Stimulated activated CD8-positive, alpha-beta memory T cell treated with anti-CD3 and anti-CD28 coated beads, Interleukin-15, amount 100 ng/mL, for 48 hours (primary cell): ENCODE data around the gene SDK2.
"Not testable (repeated sequence)": the region's sequence is repeated elsewhere in the genome, so short reads cannot be mapped to it uniquely, and the experiment has no call there.

Experiments
- DNase-seq, 2 donors: peaks; one replicate each; pipeline ENCODE4 v3.0.0-alpha.2; 2020; ENCODE audit warnings: low read depth in 2 of 2

SDK2 gene

DNA sequence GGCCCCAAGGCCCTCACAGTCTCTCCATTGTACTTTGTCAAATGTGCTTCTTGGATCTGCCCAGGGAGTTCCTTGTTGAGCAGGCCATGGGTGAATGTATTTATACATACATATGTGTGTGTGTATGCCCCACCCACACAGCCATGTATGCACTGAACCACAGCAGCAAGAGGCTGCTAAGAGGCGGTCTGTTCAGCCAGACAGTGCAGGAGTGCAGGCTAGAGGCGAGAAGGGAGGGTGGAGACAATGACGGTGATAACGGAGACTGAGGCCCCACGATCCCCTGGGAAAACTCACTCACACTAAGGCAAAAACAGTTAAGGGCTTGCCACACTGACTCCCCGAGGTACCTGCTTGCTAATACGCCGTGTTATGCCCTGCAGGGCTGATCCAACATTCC is 181.4 kb downstream of the SDK2 start:
- no peak for DNase-seq

- no peak for DNase-seq
These were observed 184.3 kb downstream of the SDK2 start for GRCh38 chr17:73459980-73460379.

DNA sequence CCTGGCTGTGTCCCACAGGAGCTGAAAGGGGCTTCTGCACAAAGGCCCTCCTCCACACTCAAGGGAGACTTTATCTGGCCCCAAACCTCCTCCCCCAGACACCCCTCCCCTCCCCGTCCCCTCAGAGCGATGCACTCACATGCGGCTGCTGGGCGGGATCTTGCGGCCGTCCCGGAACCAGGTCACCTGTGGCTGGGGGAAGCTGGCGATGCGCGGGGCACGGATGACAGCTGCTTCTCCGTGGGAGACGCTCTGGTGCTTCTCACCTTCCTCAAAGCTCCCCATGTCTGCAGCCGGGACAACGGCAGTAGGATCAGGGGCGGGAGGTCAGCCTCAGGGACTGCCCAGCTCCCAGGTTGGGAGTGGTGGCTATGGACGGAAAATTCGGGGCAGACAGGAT is 188.5 kb downstream of the SDK2 start:
- no peak for DNase-seq

DNA sequence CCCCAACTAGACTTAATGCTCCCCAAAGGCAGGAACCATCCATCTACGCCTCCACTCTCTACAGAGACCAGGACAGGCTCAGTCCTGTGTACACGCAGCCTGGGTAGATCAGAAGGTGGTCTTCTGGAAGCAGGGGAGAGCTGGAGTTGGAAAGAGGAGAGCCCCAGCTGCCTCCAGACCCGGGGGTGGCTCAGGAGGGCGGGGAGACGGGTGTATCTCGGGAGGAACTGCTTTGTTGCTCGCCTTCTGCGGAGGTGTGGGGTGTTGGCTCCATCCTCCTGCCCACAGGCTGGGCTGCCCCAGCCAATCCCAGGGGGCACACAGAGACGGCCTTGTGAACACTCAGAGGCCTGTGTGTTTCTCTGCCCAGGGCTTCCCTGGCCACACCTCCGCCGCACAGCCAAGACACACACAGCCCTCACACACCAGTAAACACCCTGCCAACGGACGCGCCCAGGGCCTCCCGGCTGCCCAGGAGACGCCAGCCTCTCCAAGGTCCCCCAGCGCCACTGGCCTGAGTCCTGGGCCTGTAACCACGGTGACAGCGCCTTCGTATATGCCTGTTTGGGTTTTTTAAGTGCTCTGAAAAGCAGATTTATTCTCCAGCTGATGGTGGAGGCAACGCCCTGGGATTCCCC is 189.1 kb downstream of the SDK2 start:
- no peak for DNase-seq

DNA sequence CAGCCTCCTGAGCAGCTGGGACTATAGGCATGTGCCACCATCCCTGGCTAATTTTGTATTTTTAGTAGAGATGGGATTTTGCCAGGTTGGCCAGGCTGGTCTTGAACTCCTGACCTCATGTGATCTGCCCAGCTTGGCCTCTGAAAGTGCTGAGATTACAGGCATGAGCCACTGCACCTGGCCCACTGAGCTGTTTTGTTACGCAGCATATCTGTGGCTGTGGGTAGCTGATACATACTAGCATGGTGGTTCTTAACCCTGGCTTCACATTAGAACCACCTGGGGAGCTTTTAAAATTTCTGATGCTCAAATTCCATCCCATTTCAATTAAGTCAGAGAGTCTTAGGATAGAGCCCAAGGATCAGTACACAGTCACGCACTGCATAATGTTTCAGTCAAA is 190.8 kb downstream of the SDK2 start:
- DNase-seq, result not testable (repeated sequence)

DNA sequence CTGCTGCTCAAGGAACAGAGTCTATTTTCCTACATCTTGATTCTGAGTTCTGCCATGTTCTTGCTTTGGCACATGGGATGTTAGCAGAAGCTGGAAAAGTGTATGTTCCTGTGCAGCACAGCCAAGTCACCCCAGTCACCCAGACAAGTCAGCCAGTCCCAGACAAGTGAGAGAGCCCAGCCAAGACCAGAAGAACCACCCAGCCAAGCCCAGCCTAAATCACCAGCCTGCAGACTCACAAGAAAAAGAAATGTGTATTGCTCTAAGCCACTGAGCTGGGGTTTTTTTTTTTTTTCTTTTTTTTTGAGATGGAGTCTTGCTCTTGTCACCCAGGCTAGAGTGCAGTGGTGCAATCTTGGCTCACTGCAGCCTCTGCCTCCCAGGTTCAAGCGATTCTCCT is 191.2 kb downstream of the SDK2 start:
- DNase-seq, result no peak

GRCh38 chr17:73452009-73452408 is 192.2 kb downstream of the SDK2 start:
- DNase-seq, result no peak

- no peak for DNase-seq
These were observed 196.9 kb downstream of the SDK2 start for GRCh38 chr17:73447319-73447718.

DNA sequence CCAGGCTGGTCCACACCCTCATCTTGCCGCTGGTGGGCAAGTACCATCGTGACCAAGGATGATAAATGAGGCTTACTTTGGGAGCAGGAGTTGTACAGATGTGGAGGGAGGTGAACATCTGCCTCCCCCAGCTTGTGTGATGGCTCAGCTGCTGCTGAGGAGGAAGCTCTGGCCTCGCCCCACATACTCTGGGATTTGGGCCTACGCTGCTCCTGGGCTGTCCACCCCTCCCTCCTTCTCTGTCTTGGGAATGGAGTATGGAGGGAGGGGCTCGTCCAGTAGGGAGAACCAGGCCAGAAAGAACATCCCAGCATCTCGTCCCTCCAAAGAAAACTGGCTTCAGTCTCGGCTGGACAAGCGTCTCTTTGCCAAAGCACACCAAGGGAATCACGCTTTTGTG is 197.6 kb downstream of the SDK2 start:
- DNase-seq, result no peak

DNA sequence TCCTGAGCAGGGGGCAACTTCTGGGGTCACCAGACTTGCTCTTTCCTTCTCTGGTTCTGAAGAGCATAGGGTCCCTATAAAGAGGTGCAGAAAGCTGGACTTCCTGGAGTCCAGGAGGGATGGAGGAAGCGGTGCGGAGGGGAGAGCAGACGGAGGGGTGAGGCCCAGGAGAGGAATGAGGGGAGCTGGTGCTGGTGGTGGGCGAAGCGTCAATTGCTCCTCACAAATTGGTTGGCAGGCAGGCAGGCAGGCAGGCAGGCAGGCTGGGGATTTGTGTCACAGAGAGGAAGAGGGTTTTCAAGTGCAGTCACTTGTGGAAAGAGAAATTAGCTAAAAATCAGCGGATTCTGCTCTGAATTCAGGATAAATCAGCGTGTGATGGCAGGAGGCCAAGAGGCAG is 198.8 kb downstream of the SDK2 start:
- DNase-seq, result no peak

DNA sequence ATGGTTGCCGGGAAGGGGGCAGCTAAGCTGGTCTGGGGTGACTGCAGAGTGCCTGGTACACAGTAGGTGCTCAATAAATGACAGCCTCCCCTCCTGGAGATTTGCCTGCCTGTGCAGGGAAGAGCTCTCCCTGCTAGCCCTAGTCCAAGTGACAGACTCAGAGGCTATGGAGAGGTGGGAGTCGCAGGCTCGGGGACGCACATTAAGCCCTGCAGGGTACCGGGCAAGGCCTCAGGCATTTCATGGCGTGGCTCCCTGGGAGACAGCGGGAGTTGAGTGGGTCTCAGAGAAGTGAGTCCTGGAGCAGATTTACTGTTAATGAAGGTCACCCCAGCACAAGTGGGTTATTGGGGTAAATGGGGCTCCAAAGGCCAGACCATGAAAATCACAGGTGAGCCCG is 200.2 kb downstream of the SDK2 start:
- DNase-seq, result no peak

- DNase-seq, result no peak
These were observed 204.6 kb downstream of the SDK2 start for GRCh38 chr17:73439597-73439996.

DNA sequence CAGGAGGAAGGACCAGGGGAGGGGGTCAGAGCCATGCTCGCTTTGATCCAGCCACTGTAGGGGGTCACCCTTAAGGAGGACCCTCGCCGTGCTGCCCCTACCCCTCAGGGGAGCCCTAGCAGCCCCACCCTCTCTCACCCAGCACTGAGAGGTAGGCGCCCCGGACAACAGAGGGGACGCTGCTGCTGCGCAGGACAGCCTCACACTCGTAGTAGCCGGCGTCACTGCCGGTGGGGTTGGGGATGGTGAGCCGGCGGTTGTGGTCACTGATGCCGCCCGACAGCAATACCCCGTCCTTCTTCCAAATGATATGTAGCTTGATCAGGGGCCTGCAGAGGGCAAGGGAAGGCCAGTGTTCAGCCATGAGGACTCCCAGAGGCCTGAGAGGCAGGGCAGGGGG is 206.4 kb downstream of the SDK2 start:
- no peak for DNase-seq

- no peak for DNase-seq
These were observed 207.3 kb downstream of the SDK2 start for GRCh38 chr17:73436954-73437353.

- no peak for DNase-seq
These were observed 208.8 kb downstream of the SDK2 start for GRCh38 chr17:73435412-73435811.

DNA sequence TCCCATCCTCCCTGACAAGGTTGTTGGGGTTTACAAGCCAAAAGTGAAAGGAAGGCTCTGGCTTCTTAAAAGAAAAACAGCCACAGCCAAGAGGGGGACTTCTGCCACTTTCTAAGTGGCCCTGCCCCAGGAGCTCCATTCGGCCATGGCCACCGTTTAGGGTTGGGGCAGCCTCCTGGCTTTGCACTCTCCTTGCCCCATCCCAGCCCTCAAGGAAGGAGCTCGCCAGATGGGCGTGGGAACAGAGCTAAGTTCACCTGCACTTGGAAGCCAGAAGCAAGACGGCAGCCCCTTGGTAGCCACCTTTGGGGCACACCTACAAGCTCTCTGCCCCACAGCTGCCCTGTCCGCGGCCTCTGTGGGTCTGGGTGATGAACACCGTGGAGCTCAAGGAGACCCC is 210.1 kb downstream of the SDK2 start:
- DNase-seq, result no peak

- no peak for DNase-seq
These were observed 210.7 kb downstream of the SDK2 start for GRCh38 chr17:73433501-73433900.

DNA sequence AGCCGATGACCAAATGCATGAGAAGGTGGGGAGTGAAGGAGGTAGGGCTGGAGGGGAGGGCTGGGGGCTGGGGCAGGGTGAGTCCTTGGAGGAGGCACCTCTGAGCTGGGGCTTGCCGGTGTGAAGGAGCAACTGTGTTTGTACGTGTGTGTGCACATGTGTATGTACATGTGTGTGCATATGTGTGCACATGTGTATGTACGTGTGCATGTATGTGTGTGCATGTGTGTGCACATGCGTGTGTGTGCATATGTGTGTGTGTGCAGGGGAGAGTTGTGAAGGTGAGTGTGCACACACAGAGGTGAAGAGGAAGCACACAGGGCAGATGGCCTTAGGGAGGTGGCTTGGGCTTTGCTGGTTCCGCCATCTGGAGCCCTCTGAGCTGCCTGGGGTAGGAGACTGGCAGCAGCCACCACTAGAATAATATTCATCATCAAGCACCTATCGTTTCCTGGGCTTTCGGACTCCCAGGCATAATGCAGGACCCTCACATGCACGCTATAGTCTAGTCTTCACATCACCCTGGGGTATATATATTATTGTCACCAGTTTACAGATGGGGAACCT is 211.5 kb downstream of the SDK2 start:
- DNase-seq, result no peak

DNA sequence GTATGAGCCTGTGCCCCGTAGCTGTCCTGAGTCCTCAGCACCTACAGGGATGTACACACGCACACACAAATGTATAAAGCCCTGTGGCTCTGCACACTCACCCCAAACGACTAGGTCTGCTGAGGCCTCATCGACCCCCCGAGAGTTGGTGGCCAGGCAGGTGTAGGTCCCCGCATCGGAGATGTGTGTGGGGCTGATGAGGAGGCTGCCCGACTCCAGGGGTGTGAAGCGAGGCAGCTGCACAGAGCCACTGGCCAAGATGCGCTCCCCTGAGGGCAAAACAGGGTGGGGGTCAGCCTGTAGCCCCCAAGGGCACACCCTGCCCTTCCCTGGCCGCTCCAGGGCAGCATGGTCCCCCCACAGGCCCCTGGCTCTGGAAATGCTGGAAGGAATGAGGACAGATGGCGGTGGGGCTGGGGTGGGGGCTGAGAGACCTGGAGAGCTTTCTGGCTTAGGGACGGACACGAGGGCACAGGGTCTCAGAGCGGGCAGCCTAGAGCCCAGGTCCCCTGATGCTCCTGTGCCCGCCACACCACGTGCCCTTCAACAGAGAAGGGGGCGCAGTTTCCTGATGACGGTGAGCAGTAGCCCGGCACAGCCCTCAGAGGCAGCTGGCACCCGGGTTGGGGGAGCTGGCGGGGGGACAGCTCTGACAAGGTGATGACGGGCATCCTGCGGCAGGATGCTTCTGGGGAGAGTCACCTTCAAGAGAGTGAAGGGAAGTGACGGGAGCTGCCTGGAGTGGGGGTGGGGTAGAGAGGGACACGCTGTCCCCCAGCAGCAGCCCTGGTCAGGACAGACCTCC is 212.6 kb downstream of the SDK2 start:
- DNase-seq, result no peak

- DNase-seq, result no peak
These were observed 213.4 kb downstream of the SDK2 start for GRCh38 chr17:73430848-73431247.

GRCh38 chr17:73430165-73430680 is 214.0 kb downstream of the SDK2 start:
- no peak for DNase-seq

GRCh38 chr17:73429440-73430164 is 214.6 kb downstream of the SDK2 start:
- DNase-seq, result peak; percentile 65 to 68
